SJSA1 (cell line): ENCODE measurements around the gene SNHG17. TPM values are rescaled to one million over a fixed set of nuclear protein-coding genes. Genes with fewer than 3 reads are reported as not detected.

Experiments used
- DNase-seq, 2 experiments: peaks; one replicate each; pipeline ENCODE4 v3.0.0-alpha.2; 2015 to 2020; ENCODE audit warnings: low spot score in 2 of 2, low read depth in 1 of 2
- H3K27ac ChIP-seq: fragments of 250-450 bp; sonication (Bioruptor Pico); 2 replicates; pipeline ENCODE4 v1.5.1; 2020; ENCODE audit warnings: mild to moderate bottlenecking, moderate library complexity
- H3K27me3 ChIP-seq: fragments of 250-450 bp; sonication (Bioruptor Pico); replicated peaks from 2 replicates; pipeline ENCODE4 v1.5.1; 2020; ENCODE audit warnings: mild to moderate bottlenecking, moderate library complexity
- H3K36me3 ChIP-seq: fragments of 250-450 bp; sonication (Bioruptor Pico); 2 replicates; pipeline ENCODE4 v1.5.1; 2020; ENCODE audit warnings: mild to moderate bottlenecking
- H3K4me1 ChIP-seq: fragments of 250-450 bp; sonication (Bioruptor Pico); replicated peaks from 2 replicates; pipeline ENCODE4 v1.6.1; 2021; ENCODE audit warnings: mild to moderate bottlenecking
- H3K4me3 ChIP-seq: fragments of 250-450 bp; sonication (Bioruptor Pico); 2 replicates; pipeline ENCODE4 v1.5.1; 2020; ENCODE audit warnings: mild to moderate bottlenecking
- H3K9me3 ChIP-seq: fragments of 250-450 bp; sonication (Bioruptor Pico); replicated peaks from 2 replicates; pipeline ENCODE4 v1.5.1; 2020; ENCODE audit warnings: mild to moderate bottlenecking
- total RNA-seq: library from RNA; depleted of rRNA; stranded (reverse); fragments of >200 nt; shearing (Covaris generic); gene quantifications from 2 replicates; pipeline ENCODE4 v1.2.3, GENCODE V29; 2014

The SNHG17 gene
- total RNA-seq, 1 experiment from 2014 or later = 16.2 TPM

DNA sequence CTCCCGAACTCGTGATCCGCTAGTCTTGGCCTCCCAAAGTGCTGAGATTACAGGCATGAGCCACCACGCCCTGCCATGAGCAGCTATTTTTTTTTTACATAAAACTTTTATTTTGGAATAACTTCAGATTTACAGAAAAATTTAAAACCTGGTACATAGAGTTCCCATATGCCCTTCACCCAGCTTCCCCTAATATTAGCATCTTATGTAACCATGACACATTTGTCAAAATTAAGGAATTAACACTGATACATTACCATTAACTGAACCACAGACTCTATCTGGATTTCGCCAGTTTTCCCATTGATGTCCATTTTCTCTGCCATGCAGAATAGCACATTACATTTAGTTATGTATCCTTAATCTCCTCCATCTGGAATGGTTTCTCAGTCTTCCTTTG is 23.2 kb upstream of the SNHG17 start:
- no peak overlapping the region for H3K4me3 ChIP-seq
- no peaks in the 10 kb centered on the region for H3K36me3 ChIP-seq
- H3K9me3 ChIP-seq = no peaks in the 10 kb centered on the region
- H3K27ac ChIP-seq = no peak overlapping the region
- DNase-seq = no peak
- H3K27me3 ChIP-seq = no peaks in the 10 kb centered on the region
- peaks cover 12% of the 10 kb centered on the region for H3K4me1 ChIP-seq

DNA sequence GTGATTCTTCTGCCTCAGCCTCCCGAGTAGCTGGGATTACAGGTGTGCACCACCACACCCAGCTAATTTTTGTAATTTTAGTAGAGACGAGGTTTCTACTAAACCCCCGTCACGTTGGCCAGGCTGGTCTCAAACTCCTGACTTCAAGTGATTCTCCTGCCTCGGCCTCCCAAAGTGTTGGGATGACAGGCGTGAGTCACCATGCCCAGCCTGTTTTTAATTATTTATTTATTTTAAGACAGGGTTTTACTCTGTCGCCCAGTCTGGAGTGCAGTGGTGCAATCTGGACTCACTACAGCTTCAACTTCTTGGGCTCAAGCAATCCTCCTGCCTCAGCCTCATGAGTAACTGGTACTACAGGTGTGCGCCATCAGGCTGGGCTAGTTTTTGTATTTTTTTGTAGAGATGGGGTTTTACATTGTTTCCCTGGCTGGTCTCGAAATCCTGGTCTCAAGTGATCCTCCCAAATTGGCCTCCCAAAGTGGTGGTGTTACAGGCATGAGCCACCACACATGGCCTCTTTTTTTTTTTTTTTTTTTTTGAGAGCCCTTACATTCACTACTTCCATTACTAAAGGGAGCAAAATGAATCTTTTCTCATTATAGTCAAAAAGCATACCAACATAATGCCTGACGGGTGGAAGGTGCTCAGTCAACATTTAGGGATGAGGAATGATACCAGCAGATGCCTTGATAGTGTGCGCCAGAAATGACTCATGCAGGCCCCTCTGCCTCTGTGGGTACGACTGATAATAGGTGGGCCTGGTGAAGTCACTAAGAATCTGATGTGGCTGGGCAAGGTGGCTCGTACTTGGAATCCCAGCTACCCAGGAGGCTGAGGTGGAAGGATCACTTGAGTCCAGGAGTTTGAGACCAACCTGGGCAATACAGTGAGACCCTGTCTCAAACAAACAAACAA is 19.7 kb upstream of the SNHG17 start:
- DNase-seq = no peak
- no peak overlapping the region for H3K27ac ChIP-seq
- no peaks in the 10 kb centered on the region for H3K9me3 ChIP-seq
- peaks cover 7% of the 10 kb centered on the region; the same call in 1 of the 2 replicates for H3K36me3 ChIP-seq
- H3K27me3 ChIP-seq = no peaks in the 10 kb centered on the region
- H3K4me1 ChIP-seq = peaks cover 41% of the 10 kb centered on the region
- H3K4me3 ChIP-seq = no peak overlapping the region

DNA sequence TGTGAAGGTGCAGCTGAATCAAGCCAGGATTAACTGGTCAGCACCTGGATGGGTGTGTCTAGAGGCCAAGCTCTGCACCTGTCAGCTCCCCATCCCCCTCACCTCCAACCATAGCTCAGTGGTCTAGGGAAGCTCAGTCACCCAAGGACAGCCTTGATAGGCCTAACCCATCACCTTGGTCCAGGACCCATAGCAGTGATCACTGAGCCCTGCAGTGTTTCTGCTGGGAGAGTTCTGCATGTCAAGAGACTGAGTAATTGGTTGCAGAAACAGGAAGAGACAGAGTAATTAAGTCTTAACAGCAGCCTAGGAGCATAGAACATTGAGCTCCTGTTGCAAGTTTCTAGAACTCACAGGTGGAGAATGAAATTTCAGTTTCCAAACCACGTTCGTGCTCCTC is 18.8 kb upstream of the SNHG17 start:
- Histone ChIP-seq H3K4me3 (no peak overlapping the region), H3K9me3 (no peaks in the 10 kb centered on the region), H3K27ac (no peak overlapping the region), H3K27me3 (no peaks in the 10 kb centered on the region), H3K36me3 (peaks cover 13% of the 10 kb centered on the region), H3K4me1 (peaks cover 47% of the 10 kb centered on the region)
- no peak for DNase-seq

DNA sequence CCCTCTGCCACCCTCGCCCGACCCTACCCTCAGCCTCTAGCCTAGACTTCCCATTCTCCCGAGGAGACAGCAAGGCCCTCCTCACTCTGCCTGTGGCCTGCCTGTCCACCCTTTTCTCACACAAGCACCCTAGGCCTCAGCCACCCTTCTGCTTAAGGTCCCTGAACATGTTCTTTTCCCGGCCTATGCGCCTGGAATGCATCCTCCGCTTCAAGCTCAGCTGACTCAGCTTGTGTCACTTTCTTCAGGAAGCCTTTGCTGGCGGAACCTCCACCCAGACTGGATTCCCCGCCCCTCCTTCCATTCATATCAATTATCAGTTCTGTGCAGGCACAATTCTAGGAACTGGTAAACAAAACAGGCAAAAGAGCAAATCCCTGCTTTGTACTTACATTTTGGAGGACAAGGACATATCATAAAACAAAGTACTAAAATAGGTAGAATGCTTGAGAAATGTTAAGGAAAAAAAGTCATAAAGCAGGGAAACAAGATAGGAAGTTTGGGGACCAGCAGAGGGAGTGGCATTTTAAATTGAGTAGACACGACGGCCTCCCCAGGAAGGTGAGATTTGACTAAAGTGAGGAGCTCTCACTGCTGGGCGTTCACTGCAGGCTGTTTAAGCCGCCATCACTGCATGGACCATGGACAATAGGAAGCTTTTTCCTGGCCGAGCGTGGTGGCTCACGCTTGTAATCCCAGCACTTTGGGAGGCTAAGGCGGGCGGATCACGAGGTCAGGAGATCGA is 17.9 kb upstream of the SNHG17 start:
- Histone ChIP-seq H3K9me3 (no peaks in the 10 kb centered on the region), H3K27me3 (no peaks in the 10 kb centered on the region), H3K27ac (peak overlapping the region; percentile 22), H3K4me3 (no peak overlapping the region), H3K36me3 (peaks cover 13% of the 10 kb centered on the region), H3K4me1 (peaks cover 51% of the 10 kb centered on the region)
- DNase-seq = peak; percentile 41 to 62

DNA sequence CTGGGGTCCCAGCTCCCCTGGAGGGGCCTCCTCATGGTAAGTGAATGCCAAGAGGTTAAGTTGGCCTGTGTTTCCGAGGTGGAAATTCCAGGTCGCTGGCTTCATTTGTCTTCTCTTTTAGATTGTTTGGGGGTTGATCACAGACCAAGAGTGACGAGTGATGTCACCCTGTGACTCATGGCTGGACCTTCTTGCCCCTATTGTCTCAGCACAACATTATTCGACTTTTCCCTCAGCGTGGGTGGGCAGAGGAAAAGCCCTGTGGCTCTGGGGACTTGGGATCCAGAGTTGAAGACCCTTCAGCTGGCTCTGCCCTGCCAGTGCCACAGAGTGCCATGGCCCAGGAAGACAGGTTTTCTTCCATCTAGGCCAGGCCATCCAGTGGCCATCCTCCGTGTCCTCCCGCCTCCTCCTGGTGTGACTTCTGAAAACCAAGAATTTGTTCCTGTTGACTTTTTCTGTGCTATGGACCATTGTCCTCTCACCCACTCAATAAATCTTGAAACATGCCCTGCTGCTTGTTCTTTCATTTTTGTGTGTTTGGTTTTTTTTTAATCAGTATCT is 15.4 kb upstream of the SNHG17 start:
- no peak overlapping the region for H3K4me3 ChIP-seq

DNA sequence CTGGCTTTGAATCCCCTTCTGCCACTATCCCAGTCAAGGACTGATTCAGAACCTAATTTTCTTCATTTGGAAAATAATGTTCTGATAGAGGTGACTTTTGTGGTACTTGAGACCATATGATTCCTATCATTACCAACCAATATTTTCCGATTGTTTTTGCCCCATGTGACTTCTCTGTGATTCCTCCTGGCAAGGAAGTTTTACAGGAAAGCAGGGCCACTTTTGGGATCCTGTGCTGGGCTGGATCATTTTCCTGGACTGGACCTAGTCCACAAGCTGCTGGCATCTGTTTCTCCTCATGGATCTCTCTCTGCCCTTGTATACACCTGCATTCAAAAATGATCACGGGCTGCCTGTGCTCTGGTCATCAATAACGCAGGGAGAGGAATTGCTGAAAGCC is 13.9 kb upstream of the SNHG17 start:
- Histone ChIP-seq H3K4me3 (no peak overlapping the region), H3K27me3 (no peaks in the 10 kb centered on the region), H3K9me3 (no peaks in the 10 kb centered on the region), H3K4me1 (peaks cover 62% of the 10 kb centered on the region), H3K36me3 (peaks cover 16% of the 10 kb centered on the region), H3K27ac (no peak overlapping the region)
- DNase-seq = no peak

More for the DNA sequence above, 15.4 kb upstream of the SNHG17 start:
- H3K36me3 ChIP-seq = peaks cover 16% of the 10 kb centered on the region
- peak; percentile 95 to 98 for DNase-seq
- H3K4me1 ChIP-seq = peaks cover 62% of the 10 kb centered on the region
- H3K27ac ChIP-seq = peak overlapping the region; percentile 92
- H3K27me3 ChIP-seq = no peaks in the 10 kb centered on the region
- no peaks in the 10 kb centered on the region for H3K9me3 ChIP-seq

DNA sequence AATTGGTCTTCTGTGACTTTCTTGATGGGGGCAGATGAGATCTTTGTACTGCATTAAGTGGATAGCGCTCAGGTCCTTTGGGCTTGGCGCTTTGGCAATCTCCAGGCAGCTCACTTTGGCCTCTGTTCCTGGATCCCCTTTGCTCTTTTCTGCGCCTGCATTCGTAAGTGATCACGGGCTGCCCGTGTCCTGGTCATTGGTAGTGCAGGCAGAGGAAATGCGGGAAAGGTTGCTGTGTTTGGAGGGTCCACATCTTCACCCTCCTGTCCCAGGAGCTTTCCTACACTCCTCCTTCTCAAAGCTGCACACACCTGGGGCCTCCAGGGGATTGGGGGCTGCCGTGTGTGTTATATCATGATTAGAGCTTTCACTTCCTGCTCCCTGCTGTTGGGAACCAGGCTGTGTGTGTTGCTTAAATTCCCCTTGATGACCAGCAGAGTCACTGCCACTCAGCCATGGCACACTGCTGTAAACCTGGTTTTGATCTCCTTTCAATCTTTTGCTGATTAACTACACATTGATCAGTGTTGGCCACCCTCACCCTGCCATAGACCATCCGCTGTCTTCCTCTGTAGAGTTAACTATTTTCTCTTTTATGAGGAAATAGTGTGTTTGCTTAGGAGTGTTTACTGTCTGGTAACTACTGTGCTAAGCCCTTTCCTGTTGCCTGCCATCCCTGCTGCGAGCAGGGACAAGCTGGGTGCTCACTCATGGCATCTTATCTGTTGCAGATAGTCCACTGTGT is 13.0 kb upstream of the SNHG17 start:
- Histone ChIP-seq H3K27me3 (no peaks in the 10 kb centered on the region), H3K27ac (no peak overlapping the region), H3K9me3 (no peaks in the 10 kb centered on the region), H3K4me3 (no peak overlapping the region), H3K4me1 (peaks cover 59% of the 10 kb centered on the region), H3K36me3 (peaks cover 16% of the 10 kb centered on the region)
- DNase-seq = no peak

DNA sequence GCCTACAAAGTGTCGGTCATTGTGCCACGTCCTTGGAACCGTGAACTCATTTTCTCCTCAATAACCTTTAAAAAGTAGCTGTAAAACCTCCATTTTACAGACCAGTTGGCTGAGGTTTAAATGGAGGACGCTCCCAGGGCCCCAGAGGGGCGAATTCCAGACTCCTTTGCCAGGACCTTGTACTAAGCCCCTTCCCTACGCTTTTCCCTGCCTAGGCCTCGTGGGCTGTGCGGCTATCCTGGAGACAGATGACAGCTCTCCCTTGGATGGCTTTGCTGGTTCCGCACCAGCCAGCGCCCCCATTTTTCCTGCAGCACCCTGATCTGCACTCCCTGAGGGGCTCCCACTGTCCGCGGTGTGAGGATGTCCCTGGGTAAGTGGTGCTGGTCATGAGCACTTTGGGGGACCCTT is 12.1 kb upstream of the SNHG17 start:
- H3K27ac ChIP-seq = peak overlapping the region; percentile 77

DNA sequence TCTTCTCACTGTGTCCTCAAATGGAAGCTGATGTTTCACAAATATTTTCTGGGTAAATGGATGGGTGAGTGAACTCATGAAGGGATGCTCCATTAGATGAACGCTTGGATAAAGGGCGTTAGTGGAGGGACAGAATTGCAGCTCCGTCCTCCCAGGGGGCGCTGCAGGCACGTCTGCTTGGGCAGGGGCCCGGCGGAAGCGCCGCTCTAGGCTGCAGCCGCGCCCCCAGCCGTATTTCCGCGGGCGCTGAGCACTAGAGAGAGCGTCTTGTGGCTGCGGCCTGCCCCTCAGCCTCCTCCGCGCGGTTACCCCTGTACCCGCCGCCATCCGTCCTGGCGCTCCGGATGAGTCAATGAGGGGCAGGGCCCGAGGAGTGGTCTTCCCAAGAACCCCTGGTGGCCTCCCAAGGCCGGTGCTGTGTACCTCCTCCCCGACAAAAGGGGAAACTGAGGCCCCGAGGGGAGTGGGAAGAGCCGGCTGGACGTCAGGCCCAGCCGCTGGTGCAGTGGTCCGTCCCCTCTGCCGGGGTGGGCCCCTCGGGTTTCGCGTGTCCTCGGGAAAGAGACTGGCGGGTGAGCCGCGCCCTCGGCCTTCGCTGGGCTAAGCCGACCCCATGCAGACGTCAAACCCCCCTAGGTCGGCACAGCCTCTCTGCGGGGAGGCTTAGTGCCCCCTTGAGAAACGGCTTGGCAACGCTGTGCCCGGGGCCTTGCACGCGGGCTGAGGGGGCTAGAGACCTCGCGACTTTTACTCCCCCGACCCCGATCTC is 11.5 kb upstream of the SNHG17 start:
- peaks cover 16% of the 10 kb centered on the region for H3K36me3 ChIP-seq
- peaks cover 53% of the 10 kb centered on the region for H3K4me1 ChIP-seq
- no peaks in the 10 kb centered on the region for H3K9me3 ChIP-seq
- peak overlapping the region; percentile 62 for H3K4me3 ChIP-seq
- H3K27me3 ChIP-seq = no peaks in the 10 kb centered on the region
- peak overlapping the region; percentile 77 for H3K27ac ChIP-seq
- peak; percentile 85 to 93 for DNase-seq

More for the DNA sequence above, 12.1 kb upstream of the SNHG17 start:
- H3K4me3 ChIP-seq = peak overlapping the region; percentile 62
- no peaks in the 10 kb centered on the region for H3K9me3 ChIP-seq
- DNase-seq = no peak
- H3K4me1 ChIP-seq = peaks cover 53% of the 10 kb centered on the region
- H3K36me3 ChIP-seq = peaks cover 16% of the 10 kb centered on the region
- H3K27me3 ChIP-seq = no peaks in the 10 kb centered on the region

DNA sequence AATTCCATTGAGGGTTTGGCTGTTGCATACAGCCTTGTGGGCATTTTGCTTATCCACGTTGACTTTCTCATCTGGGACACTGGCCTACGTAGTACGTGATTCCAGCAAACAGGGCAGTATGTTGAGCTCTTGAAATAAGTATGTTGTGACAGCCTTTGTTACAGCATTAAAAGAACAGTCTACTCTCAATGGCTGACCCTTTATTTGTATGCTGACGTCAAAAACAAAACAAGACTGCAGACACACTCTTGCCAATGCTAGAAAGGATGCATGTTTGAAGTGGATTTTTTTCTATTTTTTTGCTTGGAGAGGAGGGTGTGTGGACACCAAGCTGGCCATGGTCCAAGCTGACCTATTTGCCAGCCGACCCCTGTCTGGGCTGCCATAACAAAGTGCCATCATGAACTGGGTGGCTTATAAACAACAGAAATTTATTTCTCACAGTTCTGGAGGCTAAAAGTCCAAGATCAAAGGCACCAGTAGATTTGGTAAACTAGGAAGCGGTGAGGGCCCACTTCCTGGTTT is 10.8 kb upstream of the SNHG17 start:
- H3K4me1 ChIP-seq = peaks cover 49% of the 10 kb centered on the region
- no peak overlapping the region for H3K27ac ChIP-seq
- H3K27me3 ChIP-seq = no peaks in the 10 kb centered on the region
- peak overlapping the region; percentile 62 for H3K4me3 ChIP-seq
- no peak for DNase-seq
- peaks cover 11% of the 10 kb centered on the region for H3K36me3 ChIP-seq
- H3K9me3 ChIP-seq = no peaks in the 10 kb centered on the region

DNA sequence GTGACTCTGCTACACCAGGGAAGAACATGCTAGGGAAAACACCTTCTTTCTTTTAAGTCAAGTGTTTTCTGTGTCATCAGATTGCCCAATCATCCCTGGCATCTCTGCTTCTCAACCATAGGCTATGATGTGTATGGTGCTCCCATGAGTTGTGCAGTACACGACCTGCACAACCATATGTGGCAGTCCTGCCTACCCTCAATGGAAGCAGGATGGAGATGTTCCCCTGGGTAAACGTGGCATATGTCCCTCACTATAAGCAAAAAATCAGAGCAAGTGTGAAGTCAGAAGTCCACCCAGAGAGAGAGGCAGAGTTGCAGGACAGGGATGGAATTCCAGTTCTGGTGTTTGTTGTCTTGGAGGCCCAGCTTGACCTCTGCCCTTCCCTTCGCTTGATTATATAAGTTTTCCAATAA is 10.3 kb upstream of the SNHG17 start:
- H3K4me1 ChIP-seq = peaks cover 44% of the 10 kb centered on the region
- H3K27ac ChIP-seq = no peak overlapping the region
- H3K27me3 ChIP-seq = no peaks in the 10 kb centered on the region
- H3K4me3 ChIP-seq = no peak overlapping the region
- no peaks in the 10 kb centered on the region for H3K9me3 ChIP-seq
- H3K36me3 ChIP-seq = peaks cover 11% of the 10 kb centered on the region
- no peak for DNase-seq

DNA sequence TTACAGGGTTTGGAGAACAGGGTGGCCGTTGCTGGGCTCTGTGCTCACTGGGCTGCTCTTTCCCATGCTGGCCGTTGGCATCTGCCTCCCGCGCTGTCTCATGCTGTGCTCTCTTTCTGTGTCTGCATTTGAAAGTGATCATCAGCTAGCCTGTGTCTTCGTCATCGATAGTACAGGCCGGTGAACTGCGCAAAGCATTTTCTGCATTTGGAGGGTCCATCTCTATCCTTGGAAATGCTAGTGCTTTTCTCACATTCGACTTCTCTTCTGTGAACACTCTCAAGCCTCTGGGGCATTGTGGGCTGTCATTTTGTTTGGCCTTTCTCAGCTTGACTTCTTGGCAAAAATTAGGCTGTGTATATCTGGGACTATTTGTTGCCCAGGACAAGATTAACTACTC is 6.8 kb upstream of the SNHG17 start:
- no peaks in the 10 kb centered on the region for H3K9me3 ChIP-seq
- H3K4me3 ChIP-seq = no peak overlapping the region
- DNase-seq = no peak
- 0 out of 2 replicates have a peak, but pooled peaks cover 3% of the 10 kb centered on the region for H3K36me3 ChIP-seq
- peaks cover 20% of the 10 kb centered on the region for H3K4me1 ChIP-seq
- H3K27ac ChIP-seq = peak overlapping the region; percentile 6; the same call in 1 of the 2 replicates
- H3K27me3 ChIP-seq = no peaks in the 10 kb centered on the region
